AG20443 (cell line): ENCODE results near the gene PTPN5.
A peak's percentile ranks its signal among the peaks of the same experiment; 100 is the strongest.

ENCODE experiments used
- DNase-seq: peaks from one replicate; pipeline ENCODE4 v3.0.0; 2012; ENCODE audit warnings: low spot score, mixed read lengths

PTPN5 gene

GRCh38 chr11:18773104-18773503 is 18.5 kb downstream of the PTPN5 start:
- no peak for DNase-seq

GRCh38 chr11:18772211-18772610 is 19.4 kb downstream of the PTPN5 start:
- DNase-seq, result no peak

- DNase-seq, result no peak
These were observed 20.1 kb downstream of the PTPN5 start for GRCh38 chr11:18771266-18772035.

- DNase-seq, result no peak
These were observed 21.0 kb downstream of the PTPN5 start for GRCh38 chr11:18770479-18771125.

- no peak for DNase-seq
These were observed 21.7 kb downstream of the PTPN5 start for GRCh38 chr11:18769802-18770456.

- no peak for DNase-seq
These were observed 22.6 kb downstream of the PTPN5 start for GRCh38 chr11:18768978-18769377.

- no peak for DNase-seq
These were observed 23.1 kb downstream of the PTPN5 start for GRCh38 chr11:18768472-18768901.

GRCh38 chr11:18766015-18766414 is 25.6 kb downstream of the PTPN5 start:
- no peak for DNase-seq

- DNase-seq, result no peak
These were observed 26.0 kb downstream of the PTPN5 start for GRCh38 chr11:18765554-18765953.

- no peak for DNase-seq
These were observed 29.9 kb downstream of the PTPN5 start for GRCh38 chr11:18761741-18762140.

GRCh38 chr11:18761144-18761543 is 30.5 kb downstream of the PTPN5 start:
- DNase-seq, result no peak

GRCh38 chr11:18757811-18758210 is 33.8 kb downstream of the PTPN5 start:
- DNase-seq, result no peak

GRCh38 chr11:18756889-18757288 is 34.7 kb downstream of the PTPN5 start:
- no peak for DNase-seq

- no peak for DNase-seq
These were observed 37.3 kb downstream of the PTPN5 start for GRCh38 chr11:18754308-18754707.

- no peak for DNase-seq
These were observed 39.1 kb downstream of the PTPN5 start for GRCh38 chr11:18752502-18752901.

- DNase-seq, result no peak
These were observed 40.7 kb downstream of the PTPN5 start for GRCh38 chr11:18750944-18751343.

GRCh38 chr11:18749681-18750319 is 41.8 kb downstream of the PTPN5 start:
- peak; percentile 84 for DNase-seq

GRCh38 chr11:18748766-18749365 is 42.7 kb downstream of the PTPN5 start:
- DNase-seq, result no peak

- no peak for DNase-seq
These were observed 46.3 kb downstream of the PTPN5 start for GRCh38 chr11:18745251-18745650.

GRCh38 chr11:18743900-18744514 is 47.6 kb downstream of the PTPN5 start:
- DNase-seq, result no peak

- no peak for DNase-seq
These were observed 48.2 kb downstream of the PTPN5 start for GRCh38 chr11:18743365-18743764.

GRCh38 chr11:18741783-18742182 is 49.8 kb downstream of the PTPN5 start:
- no peak for DNase-seq
